Keratinocyte (primary cell): ENCODE data around the gene CHRNG. TPM values are rescaled to one million over a fixed set of nuclear protein-coding genes. Genes with fewer than 3 reads are reported as not detected.

Source experiments
- DNase-seq: peaks from one replicate; pipeline ENCODE4 v3.0.0-alpha.2; 2011; ENCODE audit warnings: low read depth, missing footprints, low spot score
- FAIRE-seq: peaks from 2 replicates; lab custom pipeline; 2011; peaks lifted over from hg19 to GRCh38; lab: Jason Lieb, UNC
- H2AFZ ChIP-seq: 2 replicates; pipeline ENCODE4 v1.6.0; 2012; ENCODE audit warnings: low read length, control low read depth, inconsistent platforms; ENCODE audit not compliant: control insufficient read depth
- H3K27ac ChIP-seq: 2 replicates; pipeline ENCODE4 v1.5.1; 2011; ENCODE audit warnings: low read length; ENCODE audit not compliant: control insufficient read depth, insufficient read depth
- H3K27me3 ChIP-seq: 3 replicates; pipeline ENCODE4 v1.6.0; 2011; ENCODE audit warnings: low read length; ENCODE audit not compliant: control insufficient read depth, insufficient read depth; ENCODE audit errors: extremely low read depth
- H3K36me3 ChIP-seq, 2 experiments: 2 replicates in 1 of 2; 3 replicates in 1 of 2; pipeline ENCODE4 v1.5.1; 2011; ENCODE audit warnings: low read length in 2 of 2, mild to moderate bottlenecking in 1 of 2; ENCODE audit not compliant: control insufficient read depth in 2 of 2, insufficient read depth in 2 of 2; ENCODE audit errors: extremely low read depth in 1 of 2
- H3K4me1 ChIP-seq: 3 replicates; pipeline ENCODE4 v1.5.1; 2011; ENCODE audit warnings: low read length; ENCODE audit not compliant: control insufficient read depth, insufficient read depth; ENCODE audit errors: extremely low read depth
- H3K4me2 ChIP-seq: 3 replicates; pipeline ENCODE4 v1.6.0; 2011; ENCODE audit warnings: low read depth, low read length; ENCODE audit not compliant: control insufficient read depth, insufficient read depth; ENCODE audit errors: extremely low read depth
- H3K4me3 ChIP-seq, 3 experiments: fragments of 200-600 bp in 1 of 3; sonication (generic) in 1 of 3; 2 replicates in 2 of 3; 3 replicates in 1 of 3; pipeline ENCODE4 v1.5.1; 2011 to 2016; ENCODE audit warnings: low read length in 3 of 3, mild to moderate bottlenecking in 3 of 3, control low read depth in 2 of 3, inconsistent platforms in 1 of 3, low read depth in 1 of 3, mixed read lengths in 1 of 3, mixed run types in 1 of 3, moderate library complexity in 1 of 3; ENCODE audit not compliant: control insufficient read depth in 2 of 3, insufficient read depth in 2 of 3; ENCODE audit errors: extremely low read depth in 1 of 3
- H3K79me2 ChIP-seq: 2 replicates; pipeline ENCODE4 v1.6.0; 2012; ENCODE audit warnings: low read length; ENCODE audit not compliant: control insufficient read depth, insufficient read depth
- H3K9ac ChIP-seq: 3 replicates; pipeline ENCODE4 v1.6.0; 2011; ENCODE audit warnings: low read length; ENCODE audit not compliant: control insufficient read depth, insufficient read depth; ENCODE audit errors: extremely low read depth
- H3K9me1 ChIP-seq: 3 replicates; pipeline ENCODE4 v1.6.0; 2011; ENCODE audit warnings: low read length; ENCODE audit not compliant: control insufficient read depth, insufficient read depth; ENCODE audit errors: extremely low read depth
- H3K9me3 ChIP-seq: 2 replicates; pipeline ENCODE4 v1.5.1; 2012; ENCODE audit warnings: low read depth, low read length; ENCODE audit not compliant: control insufficient read depth
- H4K20me1 ChIP-seq: 3 replicates; pipeline ENCODE4 v1.6.0; 2011; ENCODE audit warnings: low read length; ENCODE audit not compliant: control insufficient read depth, insufficient read depth; ENCODE audit errors: extremely low read depth
- CTCF ChIP-seq, 3 experiments: IDR thresholded peaks in 1 of 3; conservative IDR thresholded peaks in 1 of 3; optimal IDR thresholded peaks in 1 of 3; 2 replicates in 2 of 3; 3 replicates in 1 of 3; pipeline versions ENCODE3 to v1.5.1; 2011; ENCODE audit warnings: low read length in 3 of 3, mild to moderate bottlenecking in 3 of 3, moderate library complexity in 2 of 3, control low read depth in 1 of 3, inconsistent platforms in 1 of 3; ENCODE audit not compliant: insufficient read depth in 2 of 3; ENCODE audit errors: extremely low read depth in 1 of 3
- EZH2 ChIP-seq: IDR thresholded peaks from one replicate; pipeline ENCODE4 v1.6.1; 2012; ENCODE audit warnings: inconsistent platforms, mild to moderate bottlenecking, low read length, moderate library complexity
- dilution Hi-C: fragments of 300-500 bp; cut with MboI; formaldehyde crosslinking; loops from one replicate; pipeline ENCODE4 v1.7.0; 2020; ENCODE audit warnings: low sequenced_read_pairs; ENCODE audit not compliant: extremely low pct_ligation_motif_present
- polyA plus RNA-seq, 5 experiments: library from polyadenylated mRNA; depleted of rRNA in 3 of 5; stranded (reverse) in 3 of 5; stranded (forward) in 1 of 5; unstranded in 1 of 5; fragments of >200 nt; gene quantifications; 1 replicate in 1 of 5; 2 replicates in 3 of 5; 3 replicates in 1 of 5; pipeline versions ENCODE4 v1.2.1 to v1.2.3, GENCODE V29; 2011 to 2012; ENCODE audit warnings: missing spikeins in 2 of 5, low read depth in 1 of 5, low replicate concordance in 1 of 5

Gene CHRNG
- polyA plus RNA-seq, 1 donor (not counting 4 experiments of a cell fraction or from before 2014, with no cell fraction given) = not detected

GRCh38 chr2:232528746-232529460 lies 10.6 kb upstream of the CHRNG start:
- peaks cover 12% of the 10 kb centered on the region for H3K27me3 ChIP-seq

GRCh38 chr2:232529806-232530547 lies 9.5 kb upstream of the CHRNG start:
- FAIRE-seq (no peak), DNase-seq (no peak)
- H3K79me2 ChIP-seq = no peaks in the 10 kb centered on the region
- no peak overlapping the region for H2AFZ ChIP-seq
- no peak for TF ChIP-seq EZH2
- H4K20me1 ChIP-seq = no peaks in the 10 kb centered on the region
- H3K27ac ChIP-seq = no peak overlapping the region
- dilution Hi-C loops = no loop called here
- no peak overlapping the region for H3K4me2 ChIP-seq
- no peaks in the 10 kb centered on the region for H3K9me1 ChIP-seq
- H3K4me1 ChIP-seq = no peaks in the 10 kb centered on the region
- peaks cover 2% of the 10 kb centered on the region for H3K27me3 ChIP-seq
- no peaks in the 10 kb centered on the region for H3K9me3 ChIP-seq
- H3K4me3 ChIP-seq = no peak overlapping the region
- no peaks in the 10 kb centered on the region for H3K36me3 ChIP-seq
- no peak overlapping the region for H3K9ac ChIP-seq

More at GRCh38 chr2:232528746-232529460, 10.6 kb upstream of the CHRNG start:
- Histone ChIP-seq H3K36me3 (no peaks in the 10 kb centered on the region), H3K9ac (no peak overlapping the region), H4K20me1 (no peaks in the 10 kb centered on the region), H3K4me2 (no peak overlapping the region), H3K27ac (no peak overlapping the region), H3K4me3 (no peak overlapping the region), H3K79me2 (no peaks in the 10 kb centered on the region), H3K9me1 (no peaks in the 10 kb centered on the region), H2AFZ (no peak overlapping the region), H3K9me3 (no peaks in the 10 kb centered on the region), H3K4me1 (no peaks in the 10 kb centered on the region)
- dilution Hi-C loops = no loop called here
- no peak for DNase-seq
- TF ChIP-seq EZH2 (no peak), CTCF (optimal IDR thresholded peaks at IDR 0.05 in 1 of 3, IDR thresholded peaks at IDR 0.05 in 1 of 3, conservative IDR thresholded peaks at IDR 0.05 in 1 of 3; ENCODE audit: extremely low read depth in 1 of 3, insufficient read depth in 2 of 3, low read length in 3 of 3) (no peak)
- no peak for FAIRE-seq
